Stimulated activated CD4-positive, alpha-beta T cell treated with anti-CD3 and anti-CD28 coated beads, TNF-alpha, amount 100 ng/mL, for 48 hours (primary cell): ENCODE results near the gene ZMYM4.
"Not testable (repeated sequence)": the region's sequence is repeated elsewhere in the genome, so short reads cannot be mapped to it uniquely, and the experiment has no call there.

ENCODE experiments used
- DNase-seq, 3 donors: peaks; one replicate each; pipeline ENCODE4 v3.0.0-alpha.2; 2020; ENCODE audit warnings: low read depth in 3 of 3

Gene ZMYM4

DNA sequence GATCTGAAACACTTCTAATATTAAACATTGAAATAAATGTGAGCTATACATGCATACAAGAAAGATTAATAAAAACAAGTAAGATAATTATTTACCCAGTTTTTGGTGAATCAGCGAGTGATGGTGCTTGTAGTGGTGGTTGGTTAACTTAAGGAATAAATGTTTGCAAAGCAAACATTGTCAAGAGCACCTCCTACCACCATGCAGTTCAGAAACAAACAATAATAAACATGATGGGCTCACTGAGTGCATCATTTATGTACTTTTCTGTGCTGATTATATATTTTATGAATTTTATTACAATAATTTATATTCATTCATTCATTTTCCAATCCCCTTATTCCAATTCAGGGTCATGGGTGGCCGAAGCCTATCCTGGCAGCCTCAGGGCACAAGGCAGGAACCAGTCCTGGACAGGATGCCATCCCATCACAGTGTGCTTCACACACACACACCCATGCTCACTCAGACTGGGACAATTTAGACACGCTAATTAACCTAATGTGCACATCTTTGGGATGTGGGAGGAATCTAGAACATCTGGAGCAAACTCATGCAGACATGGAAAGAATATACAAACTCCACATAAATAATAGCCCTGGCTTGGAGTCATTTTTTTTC, 57.8 kb downstream of the ZMYM4 start:
- no peak for DNase-seq

GRCh38 chr1:35331618-35332017, 63.1 kb downstream of the ZMYM4 start:
- not testable (repeated sequence) for DNase-seq

DNA sequence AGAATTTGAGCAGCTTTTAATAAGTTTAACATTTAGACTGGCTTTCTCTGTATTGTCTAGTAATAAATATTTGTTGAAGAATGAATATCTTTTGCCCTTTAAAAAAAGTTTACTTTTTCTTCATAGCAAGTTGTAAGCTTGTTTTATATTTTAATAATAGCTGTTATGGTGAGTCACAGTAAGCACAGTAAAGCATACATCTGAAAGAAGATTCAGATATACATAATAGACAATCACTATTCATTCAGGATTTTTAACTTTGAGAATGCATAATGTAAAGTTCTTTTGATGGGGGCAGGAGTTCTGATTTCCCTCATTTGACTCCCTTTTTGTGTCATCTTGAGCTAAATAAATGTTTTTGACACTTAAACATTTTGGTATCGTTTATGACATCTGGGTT, 66.0 kb downstream of the ZMYM4 start:
- no peak for DNase-seq

DNA sequence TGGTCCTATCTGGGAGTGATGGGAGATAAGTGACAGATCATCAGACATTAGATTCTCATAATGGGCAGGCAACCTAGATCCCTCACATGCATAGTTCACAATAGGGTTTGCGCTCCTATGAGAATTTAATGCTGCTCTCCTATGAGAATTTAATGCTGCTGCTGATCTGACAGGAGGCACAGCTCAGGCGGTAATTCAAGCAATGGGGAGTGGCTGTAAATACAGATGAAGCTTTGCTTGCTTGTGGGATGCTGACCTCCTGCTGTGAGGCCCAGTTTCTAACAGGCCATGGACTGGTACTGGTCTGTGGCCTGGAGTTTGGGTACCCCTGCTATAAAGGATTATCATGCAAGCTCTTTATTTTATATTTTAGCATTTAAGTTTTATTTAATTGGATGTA, 72.0 kb downstream of the ZMYM4 start:
- no peak for DNase-seq

DNA sequence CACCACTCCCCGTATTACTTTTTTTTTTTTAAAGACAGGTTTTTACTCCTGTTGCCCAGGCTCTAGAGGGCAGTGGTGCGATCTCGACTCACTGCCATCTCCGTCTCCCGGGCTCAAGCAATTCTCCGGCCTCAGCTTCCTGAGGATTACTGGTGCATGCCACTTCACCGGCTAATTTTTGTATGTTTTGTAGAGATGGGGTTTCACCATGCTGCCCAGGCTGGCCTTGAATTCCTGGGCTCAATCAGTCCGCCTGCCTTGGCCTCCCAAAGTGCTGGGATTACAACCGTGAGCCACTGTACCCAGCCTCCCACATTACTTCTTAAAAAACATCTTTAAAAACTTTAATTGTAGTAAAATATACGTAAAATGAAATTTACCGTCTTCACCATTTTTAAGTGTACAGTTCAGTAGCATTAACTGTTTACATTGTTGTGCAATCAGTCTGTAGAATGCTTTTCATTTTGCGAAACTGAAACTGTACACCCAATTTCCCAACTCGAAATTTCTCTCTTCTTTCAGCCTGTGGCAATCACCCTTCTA, 77.0 kb downstream of the ZMYM4 start:
- DNase-seq: no peak

- DNase-seq: no peak
Observed at GRCh38 chr1:35350872-35351271, 82.4 kb downstream of the ZMYM4 start.

- DNase-seq: no peak
Observed at GRCh38 chr1:35359995-35360394, 91.5 kb downstream of the ZMYM4 start.

GRCh38 chr1:35361638-35362037, 93.1 kb downstream of the ZMYM4 start:
- no peak for DNase-seq

- DNase-seq: no peak
Observed at GRCh38 chr1:35364741-35365140, 96.2 kb downstream of the ZMYM4 start.

GRCh38 chr1:35367914-35368313, 99.4 kb downstream of the ZMYM4 start:
- no peak for DNase-seq

DNA sequence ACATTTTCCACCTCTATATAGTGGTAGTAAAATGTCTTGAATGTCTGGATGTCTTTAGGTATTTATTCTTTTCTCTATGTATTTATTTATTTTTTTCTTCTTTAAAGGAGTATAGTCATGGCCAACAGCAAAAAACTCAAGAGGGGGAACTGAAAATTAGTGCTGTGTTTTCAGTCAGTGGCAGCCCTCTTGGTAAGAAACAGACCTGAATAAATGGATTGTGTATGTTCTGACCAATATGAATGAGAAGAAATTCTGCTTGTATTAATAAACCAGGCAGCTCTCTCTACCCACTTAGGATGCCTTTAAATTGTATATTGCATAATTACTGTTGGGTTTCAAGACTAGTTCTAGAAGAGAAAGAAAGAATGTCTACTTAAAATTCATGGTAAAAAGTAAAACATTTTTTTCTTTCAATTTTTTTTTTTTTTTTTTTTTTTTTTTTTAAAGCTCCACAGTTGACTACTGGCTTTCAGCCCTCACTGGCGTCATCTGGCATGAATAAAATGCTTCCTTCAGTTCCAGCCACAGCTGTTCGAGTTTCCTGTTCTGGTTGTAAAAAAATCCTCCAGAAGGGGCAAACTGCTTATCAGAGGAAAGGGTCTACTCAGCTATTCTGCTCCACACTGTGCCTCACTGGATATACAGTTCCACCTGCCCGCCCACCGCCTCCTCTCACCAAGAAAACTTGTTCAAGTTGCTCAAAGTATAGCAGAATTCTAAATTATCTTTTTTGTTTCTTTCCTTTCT, 101.6 kb downstream of the ZMYM4 start:
- no peak for DNase-seq

DNA sequence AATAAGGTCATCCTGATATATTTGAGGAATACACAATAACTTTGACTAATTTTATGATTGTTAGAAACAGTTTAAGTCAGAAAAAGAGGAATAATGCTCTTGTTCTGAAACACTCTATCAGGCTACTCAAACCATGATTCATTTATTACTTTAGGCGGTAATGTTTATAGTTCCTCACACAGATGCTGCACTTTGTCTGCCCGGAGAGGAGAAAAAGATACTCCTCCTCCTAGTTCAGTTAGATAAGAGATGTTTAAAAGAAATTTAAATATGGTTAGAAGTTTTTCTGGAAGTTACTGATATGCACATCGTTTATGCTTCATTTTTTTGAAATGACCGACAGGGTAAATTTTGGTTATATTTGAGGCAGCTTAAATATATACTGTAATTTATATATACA, 103.0 kb downstream of the ZMYM4 start:
- DNase-seq: no peak

DNA sequence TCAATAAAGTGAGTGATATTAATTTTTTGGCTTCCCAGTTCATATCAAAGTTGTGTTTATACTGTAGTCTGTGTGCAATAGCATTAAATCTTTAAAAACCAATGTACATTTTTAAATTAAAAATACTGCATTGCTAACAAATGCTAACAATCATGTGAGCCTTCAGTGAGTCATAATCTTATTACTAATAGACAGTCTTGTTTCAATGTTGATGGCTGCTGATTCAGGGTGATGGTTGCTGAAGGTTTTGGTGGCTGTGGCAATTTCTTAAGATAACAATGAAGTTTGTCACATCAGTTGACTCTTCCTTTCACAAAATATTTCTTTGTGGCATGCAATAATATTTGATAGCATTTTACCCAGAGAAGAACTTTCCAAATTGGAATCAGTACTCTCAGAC, 109.0 kb downstream of the ZMYM4 start:
- no peak for DNase-seq

GRCh38 chr1:35379317-35380000, 111.0 kb downstream of the ZMYM4 start:
- DNase-seq: no peak

GRCh38 chr1:35380111-35380510, 111.6 kb downstream of the ZMYM4 start:
- not testable (repeated sequence) for DNase-seq

DNA sequence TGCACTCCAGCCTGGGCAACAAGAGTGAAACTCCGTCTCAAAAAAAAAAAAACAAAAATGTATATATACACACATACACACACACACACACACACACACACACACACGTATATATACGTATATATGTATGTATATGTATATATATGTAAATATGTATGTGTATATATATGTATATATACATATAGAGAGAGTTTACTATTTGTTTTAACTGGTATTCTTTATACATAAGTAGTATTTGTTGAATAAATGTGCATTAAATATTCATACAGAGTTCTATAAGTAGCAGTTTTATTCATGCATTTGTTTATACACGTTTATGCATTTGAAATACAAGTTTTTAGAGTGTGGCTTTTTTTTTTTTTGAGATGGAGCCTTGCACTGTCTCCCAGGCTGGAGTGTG, 113.6 kb downstream of the ZMYM4 start:
- no peak for DNase-seq

- no peak for DNase-seq
Observed at GRCh38 chr1:35386290-35386689, 117.8 kb downstream of the ZMYM4 start.

- no peak for DNase-seq
Observed at GRCh38 chr1:35386959-35387358, 118.5 kb downstream of the ZMYM4 start.

DNA sequence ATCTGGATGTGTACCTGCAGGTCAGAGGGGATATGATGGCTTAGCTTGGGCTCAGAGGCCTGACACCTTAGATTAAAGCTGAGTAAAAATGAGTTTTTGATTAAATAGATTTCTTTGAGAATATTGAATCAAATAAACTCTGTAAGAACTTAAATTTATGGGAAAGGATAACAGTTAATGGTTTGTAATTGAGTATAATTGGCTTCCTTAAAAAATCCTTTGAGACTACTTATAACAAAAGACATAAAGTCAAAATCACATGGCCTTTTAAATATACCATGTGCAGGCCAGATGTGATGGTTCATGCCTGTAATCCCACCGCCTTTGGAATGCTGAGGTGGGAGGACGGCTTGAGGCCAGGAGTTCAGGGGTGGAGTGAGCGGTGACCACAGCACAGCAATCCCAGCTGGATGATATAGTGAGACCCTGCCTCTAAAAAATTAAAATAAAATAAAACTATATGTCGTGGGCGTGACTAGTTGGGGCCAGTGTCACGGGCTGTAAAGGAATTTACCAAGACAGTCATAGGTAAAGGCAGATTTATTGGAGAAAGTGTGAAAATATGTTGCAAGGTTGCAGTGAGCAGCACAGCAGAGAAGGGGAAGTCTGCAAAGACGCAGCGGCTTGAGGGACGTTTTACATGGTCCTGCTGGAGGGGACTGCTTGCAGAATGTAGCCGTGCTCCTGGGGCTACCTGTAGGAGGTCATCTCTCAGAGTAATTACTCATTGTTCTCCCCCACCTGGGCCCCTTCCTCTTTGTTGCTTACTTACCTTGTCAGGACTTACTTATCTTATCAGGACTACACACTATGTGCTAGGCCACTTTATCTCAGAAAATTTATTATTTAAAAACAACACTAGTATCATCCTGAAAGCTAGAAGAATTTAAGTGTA, 122.3 kb downstream of the ZMYM4 start:
- no peak for DNase-seq

DNA sequence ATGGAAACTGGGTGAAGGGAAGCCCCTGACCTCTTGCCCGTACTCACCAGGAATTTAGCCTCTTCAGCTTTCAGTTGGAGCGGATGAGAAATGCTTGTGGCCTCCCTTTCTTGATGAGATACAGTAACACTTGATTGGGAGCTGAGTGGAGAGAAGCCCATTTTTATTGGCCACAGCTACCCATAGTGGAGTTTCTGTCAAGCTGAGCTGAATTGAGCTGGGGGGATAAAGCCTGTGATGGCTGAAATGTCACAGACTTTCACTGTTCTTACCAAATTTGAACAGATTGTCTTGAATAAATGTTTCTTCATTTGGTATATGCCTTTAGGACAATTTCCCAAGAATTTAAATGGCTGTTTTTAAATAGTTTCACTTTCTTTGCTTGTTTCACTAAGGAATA, 125.9 kb downstream of the ZMYM4 start:
- no peak for DNase-seq

DNA sequence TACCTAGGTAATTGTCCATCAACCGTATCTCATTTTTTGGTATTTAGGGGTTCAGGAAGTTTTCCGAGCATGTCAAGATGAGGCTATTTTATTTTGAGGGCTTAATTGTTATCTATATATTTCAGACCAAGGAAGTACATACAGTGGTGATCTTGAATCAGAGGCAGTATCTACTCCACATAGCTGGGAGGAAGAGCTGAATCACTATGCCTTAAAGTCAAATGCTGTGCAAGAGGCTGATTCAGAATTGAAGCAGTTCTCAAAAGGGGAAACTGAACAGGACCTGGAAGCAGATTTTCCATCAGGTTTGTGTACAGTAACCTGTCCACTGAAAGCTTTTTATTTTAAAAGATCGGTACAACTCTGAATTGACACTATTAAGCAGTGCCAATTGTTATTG, 130.2 kb downstream of the ZMYM4 start:
- no peak for DNase-seq

DNA sequence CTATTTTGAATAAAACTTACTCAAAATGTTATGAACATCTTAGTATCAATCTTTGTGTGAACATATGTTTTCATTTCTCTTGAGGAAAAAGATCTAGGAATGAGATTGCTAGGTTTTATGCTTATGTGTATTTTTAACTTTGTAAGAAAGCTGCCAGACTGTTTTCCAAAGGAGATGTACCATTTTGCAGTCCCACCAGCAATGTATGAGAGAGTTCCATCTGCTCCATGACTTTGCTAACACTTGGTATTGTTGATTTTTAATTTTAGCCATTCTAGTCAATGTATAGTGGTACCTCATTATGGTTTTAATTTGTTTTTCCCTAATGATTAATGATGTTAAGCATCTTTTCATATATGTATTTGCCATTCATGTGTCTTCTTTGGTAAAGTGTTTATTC, 132.5 kb downstream of the ZMYM4 start:
- no peak for DNase-seq
